Measurements from ENCODE around the gene NOC2L. TPM values are rescaled to one million over a fixed set of nuclear protein-coding genes. Genes with fewer than 3 reads are reported as not detected.
A peak's percentile ranks its signal among the peaks of the same experiment; 100 is the strongest.

NOC2L gene
- total and polyA plus RNA-seq, 2 donors from 2014 or later, result 42.4 to 65.5 TPM

- TF ChIP-seq CTCF (IDR thresholded peaks at IDR 0.05; ENCODE audit: borderline replicate concordance, extremely low read depth, insufficient read depth), result no peak
- intact Hi-C loops (cut with DNase I), result no loop called here
- Histone ChIP-seq H3K27ac (ENCODE audit: low read depth in 2 of 2, low read length in 2 of 2) (no peak overlapping the region), H3K9me3 (ENCODE audit: control insufficient read depth in 2 of 3, insufficient read depth in 1 of 3, low read length in 3 of 3) (no peaks in the 10 kb centered on the region), H3K4me3 (ENCODE audit: low read length in 3 of 3) (no peak overlapping the region), H3K4me1 (ENCODE audit: control insufficient read depth in 2 of 3, insufficient read depth in 2 of 3, low read depth in 1 of 3, low read length in 3 of 3) (peaks cover 0 to 16% (median 4%) of the 10 kb centered on the region in 3 donors), H3K36me3 (ENCODE audit: control insufficient read depth in 2 of 3, insufficient read depth in 3 of 3, low read length in 3 of 3) (no peaks in the 10 kb centered on the region), H3K27me3 (ENCODE audit: control insufficient read depth, insufficient read depth, low read length) (no peaks in the 10 kb centered on the region), H3K9ac (ENCODE audit: low read length in 3 of 3) (no peak overlapping the region)
- DNase-seq (peak in 2 of 5 donors; percentile 61), FAIRE-seq (no peak)
Measured at GRCh38 chr1:1005774-1006304, 46.8 kb upstream of the NOC2L start.

- Histone ChIP-seq H3K27ac (ENCODE audit: low read depth in 2 of 2, low read length in 2 of 2) (peak overlapping the region in 1 of 2 donors; percentile 22), H3K36me3 (ENCODE audit: control insufficient read depth in 2 of 3, insufficient read depth in 3 of 3, low read length in 3 of 3) (no peaks in the 10 kb centered on the region), H3K9ac (ENCODE audit: low read length in 3 of 3) (no peak overlapping the region), H3K4me1 (ENCODE audit: control insufficient read depth in 2 of 3, insufficient read depth in 2 of 3, low read depth in 1 of 3, low read length in 3 of 3) (peaks cover 0 to 18% (median 4%) of the 10 kb centered on the region in 3 donors), H3K4me3 (ENCODE audit: low read length in 3 of 3) (no peak overlapping the region), H3K27me3 (ENCODE audit: control insufficient read depth, insufficient read depth, low read length) (no peaks in the 10 kb centered on the region), H3K9me3 (ENCODE audit: control insufficient read depth in 2 of 3, insufficient read depth in 1 of 3, low read length in 3 of 3) (no peaks in the 10 kb centered on the region)
- no peak for FAIRE-seq
- peak; percentile 69 to 86 (median 76) for DNase-seq
- intact Hi-C loops (cut with DNase I), result no loop called here
- TF ChIP-seq CTCF (IDR thresholded peaks at IDR 0.05; ENCODE audit: borderline replicate concordance, extremely low read depth, insufficient read depth), result no peak
Measured at GRCh38 chr1:1004780-1005697, 46.0 kb upstream of the NOC2L start.

GRCh38 chr1:1004420-1004779 lies 45.3 kb upstream of the NOC2L start:
- Histone ChIP-seq H3K27me3 (ENCODE audit: control insufficient read depth, insufficient read depth, low read length) (no peaks in the 10 kb centered on the region), H3K27ac (ENCODE audit: low read depth in 2 of 2, low read length in 2 of 2) (no peak overlapping the region), H3K36me3 (ENCODE audit: control insufficient read depth in 2 of 3, insufficient read depth in 3 of 3, low read length in 3 of 3) (no peaks in the 10 kb centered on the region), H3K4me3 (ENCODE audit: low read length in 3 of 3) (no peak overlapping the region), H3K9me3 (ENCODE audit: control insufficient read depth in 2 of 3, insufficient read depth in 1 of 3, low read length in 3 of 3) (no peaks in the 10 kb centered on the region), H3K9ac (ENCODE audit: low read length in 3 of 3) (no peak overlapping the region), H3K4me1 (ENCODE audit: control insufficient read depth in 2 of 3, insufficient read depth in 2 of 3, low read depth in 1 of 3, low read length in 3 of 3) (peaks cover 0 to 18% (median 4%) of the 10 kb centered on the region in 3 donors)
- intact Hi-C loops (cut with DNase I), result no loop called here
- TF ChIP-seq CTCF (IDR thresholded peaks at IDR 0.05; ENCODE audit: borderline replicate concordance, extremely low read depth, insufficient read depth), result no peak
- no peak for FAIRE-seq
- DNase-seq, result peak in 2 of 5 donors; percentile 48 to 59
